OCI-LY3 (cell line): ENCODE measurements around the gene TMEM229A.

Source experiments
- CTCF ChIP-seq: fragments of 200-600, 300-600 bp; sonication (generic); IDR thresholded peaks from 2 replicates; pipeline ENCODE4 v1.5.1; 2014; ENCODE audit warnings: antibody characterized with exemption, low read length, low read depth
- EZH2phosphoT487 ChIP-seq: fragments of 200-600 bp; shearing (Covaris generic); IDR thresholded peaks from 2 replicates; pipeline ENCODE4 v1.6.1; 2018; ENCODE audit warnings: antibody characterized with exemption, mixed run types, low read depth

- TF ChIP-seq CTCF, result no peak
- TF ChIP-seq EZH2phosphoT487, result no peak
These were observed 1.5 kb downstream of the TMEM229A start for GRCh38 chr7:124031406-124031805.
